ENCODE data around the gene SMARCE1.

The SMARCE1 gene

DNA sequence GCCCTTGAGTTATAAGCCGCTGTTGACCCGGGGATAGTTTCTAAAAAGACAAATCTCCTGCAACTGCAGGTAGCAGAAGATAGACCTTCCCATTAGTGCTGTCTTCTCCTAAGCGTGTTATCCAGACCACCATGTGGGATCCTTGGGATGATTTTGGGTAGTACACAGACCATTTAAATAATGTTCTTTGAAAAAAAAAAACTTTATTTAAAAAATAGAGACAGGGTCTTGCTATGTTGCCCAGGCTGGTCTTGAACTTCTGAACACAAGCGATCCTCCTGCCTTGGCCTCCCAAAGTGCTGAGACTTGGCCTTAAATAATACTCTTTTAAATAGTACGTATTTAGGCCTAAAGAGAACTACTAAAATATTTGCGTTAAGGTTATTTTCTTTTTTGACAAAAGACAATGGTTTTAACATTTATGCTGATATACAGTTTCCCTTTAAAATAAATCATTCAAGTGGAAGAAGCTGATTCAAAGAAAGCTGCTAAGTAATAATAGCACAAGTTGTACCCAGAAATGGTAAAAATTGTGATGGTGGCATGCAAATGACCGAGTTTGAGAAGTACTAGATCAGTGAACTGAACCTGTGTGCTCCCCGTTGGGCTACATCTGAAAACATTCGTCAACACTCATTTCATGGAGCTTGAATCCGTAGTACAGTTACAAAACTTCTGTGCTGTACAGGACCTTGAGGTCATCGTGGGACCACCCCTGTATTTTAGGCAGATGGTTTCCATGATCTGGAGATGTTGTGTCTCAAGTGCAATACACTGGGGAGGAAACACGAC lies 24.0 kb downstream of the SMARCE1 start:
- peaks cover 10% of the 10 kb centered on the region for H3K4me1 Mint-ChIP-seq
- TF ChIP-seq, protein P1, sequence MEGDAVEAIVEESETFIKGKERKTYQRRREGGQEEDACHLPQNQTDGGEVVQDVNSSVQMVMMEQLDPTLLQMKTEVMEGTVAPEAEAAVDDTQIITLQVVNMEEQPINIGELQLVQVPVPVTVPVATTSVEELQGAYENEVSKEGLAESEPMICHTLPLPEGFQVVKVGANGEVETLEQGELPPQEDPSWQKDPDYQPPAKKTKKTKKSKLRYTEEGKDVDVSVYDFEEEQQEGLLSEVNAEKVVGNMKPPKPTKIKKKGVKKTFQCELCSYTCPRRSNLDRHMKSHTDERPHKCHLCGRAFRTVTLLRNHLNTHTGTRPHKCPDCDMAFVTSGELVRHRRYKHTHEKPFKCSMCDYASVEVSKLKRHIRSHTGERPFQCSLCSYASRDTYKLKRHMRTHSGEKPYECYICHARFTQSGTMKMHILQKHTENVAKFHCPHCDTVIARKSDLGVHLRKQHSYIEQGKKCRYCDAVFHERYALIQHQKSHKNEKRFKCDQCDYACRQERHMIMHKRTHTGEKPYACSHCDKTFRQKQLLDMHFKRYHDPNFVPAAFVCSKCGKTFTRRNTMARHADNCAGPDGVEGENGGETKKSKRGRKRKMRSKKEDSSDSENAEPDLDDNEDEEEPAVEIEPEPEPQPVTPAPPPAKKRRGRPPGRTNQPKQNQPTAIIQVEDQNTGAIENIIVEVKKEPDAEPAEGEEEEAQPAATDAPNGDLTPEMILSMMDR (IDR thresholded peaks at IDR 0.05; ENCODE audit: unreplicated experiment in 3 of 3): no peak
- no peaks in the 10 kb centered on the region for H3K9me3 Mint-ChIP-seq

DNA sequence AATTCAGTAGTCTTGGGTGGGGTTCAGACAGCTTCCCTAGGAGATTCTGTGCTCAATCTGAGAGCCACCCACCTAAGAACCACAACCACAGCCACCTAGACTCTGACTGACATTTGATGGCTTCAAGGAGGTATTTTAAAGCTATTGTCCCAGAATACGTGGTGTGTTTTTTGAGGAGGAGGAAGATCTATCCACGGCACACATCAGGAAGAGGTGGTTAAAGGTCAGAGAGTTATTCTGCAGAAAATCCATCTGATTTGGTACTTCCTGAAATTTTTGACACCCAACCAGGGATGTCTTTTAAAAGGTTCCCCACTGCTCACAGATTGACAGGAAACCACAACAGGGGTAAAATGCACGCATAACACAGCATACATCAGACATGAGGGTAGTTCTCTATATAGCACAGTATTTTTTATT lies 25.1 kb downstream of the SMARCE1 start:
- H3K4me3 Mint-ChIP-seq: no peak overlapping the region
- peaks cover 21% of the 10 kb centered on the region for H3K27me3 Mint-ChIP-seq (ENCODE audit: low read depth)
- TF ChIP-seq, protein P1 (IDR thresholded peaks at IDR 0.05; ENCODE audit: unreplicated experiment in 3 of 3): no peak
- peaks cover 9% of the 10 kb centered on the region for H3K36me3 Mint-ChIP-seq (ENCODE audit: low read depth)
- H3K9me3 Mint-ChIP-seq: no peaks in the 10 kb centered on the region
- no peak overlapping the region for H3K27ac Mint-ChIP-seq
- peaks cover 10% of the 10 kb centered on the region for H3K4me1 Mint-ChIP-seq

More for the DNA sequence above, 24.0 kb downstream of the SMARCE1 start:
- no peak overlapping the region for H3K27ac Mint-ChIP-seq
- no peak overlapping the region for H3K4me3 Mint-ChIP-seq
- peaks cover 14% of the 10 kb centered on the region for H3K27me3 Mint-ChIP-seq (ENCODE audit: low read depth)
- peaks cover 15% of the 10 kb centered on the region for H3K36me3 Mint-ChIP-seq (ENCODE audit: low read depth)

DNA sequence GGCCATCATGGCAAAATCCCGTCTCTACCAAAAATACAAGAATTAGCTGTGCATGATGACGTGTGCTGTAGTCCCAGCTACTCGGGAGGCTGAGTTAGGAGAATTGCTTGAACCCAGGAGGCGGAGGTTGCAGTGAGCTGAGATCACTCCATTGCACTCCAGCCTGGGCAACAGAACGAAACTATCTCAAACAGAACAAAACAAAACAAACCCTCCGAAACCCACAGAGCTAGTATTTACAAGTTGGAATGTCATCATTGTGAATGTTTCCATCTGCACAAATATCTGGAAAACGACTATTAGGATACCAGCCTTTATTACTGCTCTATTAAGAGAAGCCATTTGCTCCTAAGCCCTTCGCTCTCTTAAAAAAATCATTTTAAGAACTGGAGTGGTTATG lies 26.0 kb downstream of the SMARCE1 start:
- H3K27me3 Mint-ChIP-seq (ENCODE audit: low read depth): peaks cover 24% of the 10 kb centered on the region
- H3K27ac Mint-ChIP-seq: no peak overlapping the region
- no peak overlapping the region for H3K4me3 Mint-ChIP-seq
- H3K36me3 Mint-ChIP-seq (ENCODE audit: low read depth): no peaks in the 10 kb centered on the region
- H3K9me3 Mint-ChIP-seq: no peaks in the 10 kb centered on the region
- H3K4me1 Mint-ChIP-seq: peaks cover 10% of the 10 kb centered on the region
- TF ChIP-seq, protein P1 (IDR thresholded peaks at IDR 0.05; ENCODE audit: unreplicated experiment in 3 of 3): no peak

DNA sequence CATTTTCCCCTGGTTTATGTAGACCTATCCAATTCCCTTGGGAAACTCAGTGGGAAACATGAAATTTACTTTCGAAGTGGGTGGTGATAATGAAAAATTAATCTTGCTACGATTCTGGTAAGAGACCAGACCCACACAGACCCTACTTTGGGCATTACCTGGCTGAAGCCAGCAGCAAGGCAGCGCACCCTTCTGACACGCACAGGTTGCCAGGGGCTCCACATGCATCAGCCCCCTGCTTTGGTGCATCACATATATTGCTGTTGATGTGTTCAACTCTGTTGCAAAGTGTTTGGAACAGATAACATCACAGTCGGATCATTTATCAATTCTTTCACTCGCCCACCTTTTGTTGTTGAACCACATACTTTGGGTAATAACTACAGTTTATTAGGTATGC lies 26.6 kb downstream of the SMARCE1 start:
- H3K27me3 Mint-ChIP-seq (ENCODE audit: low read depth): peaks cover 24% of the 10 kb centered on the region
- TF ChIP-seq, protein P1 (IDR thresholded peaks at IDR 0.05; ENCODE audit: unreplicated experiment in 3 of 3): no peak
- no peak overlapping the region for H3K4me3 Mint-ChIP-seq
- no peak overlapping the region for H3K27ac Mint-ChIP-seq
- H3K36me3 Mint-ChIP-seq (ENCODE audit: low read depth): no peaks in the 10 kb centered on the region
- H3K4me1 Mint-ChIP-seq: peaks cover 10% of the 10 kb centered on the region
- H3K9me3 Mint-ChIP-seq: no peaks in the 10 kb centered on the region

DNA sequence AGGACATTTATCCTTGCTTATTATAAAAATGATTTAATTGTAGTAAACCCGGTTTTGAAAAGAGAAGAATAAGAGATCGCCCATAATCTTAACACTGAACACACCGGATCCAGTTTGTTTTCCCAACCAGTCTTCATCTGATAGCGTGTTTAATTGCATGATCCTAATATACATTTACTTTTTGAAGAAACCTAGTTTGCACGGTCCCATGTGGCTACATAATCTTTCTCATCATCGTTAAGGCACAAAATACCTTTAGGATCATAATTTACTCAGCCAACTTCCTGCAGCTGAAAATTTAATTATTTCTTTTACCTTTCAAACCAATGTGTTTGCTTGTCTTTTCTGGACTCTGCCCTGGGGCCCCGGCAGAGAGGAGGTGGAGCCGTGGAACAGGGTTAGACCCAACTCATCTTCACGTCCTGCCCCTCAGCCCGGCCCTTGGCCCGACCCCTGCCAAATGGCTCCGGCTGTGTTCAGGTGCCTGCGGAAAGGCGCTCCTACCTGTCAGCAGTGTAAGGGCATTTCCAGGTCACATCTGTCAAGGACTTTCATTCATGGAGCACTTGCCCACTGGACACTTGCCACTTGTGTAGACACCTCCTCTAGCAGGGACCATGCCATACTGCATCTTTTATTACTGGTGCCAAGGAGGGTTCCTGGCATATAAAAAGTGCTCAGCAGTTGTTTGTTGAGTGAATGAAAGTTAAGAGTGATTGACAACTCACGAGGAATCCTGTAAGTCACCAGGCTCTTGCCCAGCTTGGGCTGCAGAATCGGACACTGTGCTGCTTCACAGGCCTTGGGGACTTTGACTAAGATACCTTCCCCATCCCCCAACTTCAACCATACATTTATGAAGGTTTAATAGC lies 28.6 kb downstream of the SMARCE1 start:
- Mint-ChIP-seq H3K27ac (no peak overlapping the region), H3K4me1 (peaks cover 10% of the 10 kb centered on the region), H3K9me3 (no peaks in the 10 kb centered on the region)

More for the DNA sequence above, 28.6 kb downstream of the SMARCE1 start:
- H3K27me3 Mint-ChIP-seq (ENCODE audit: low read depth): peaks cover 35% of the 10 kb centered on the region
- TF ChIP-seq, protein P1 (IDR thresholded peaks at IDR 0.05; ENCODE audit: unreplicated experiment in 3 of 3): no peak
- H3K4me3 Mint-ChIP-seq: no peak overlapping the region
- H3K36me3 Mint-ChIP-seq (ENCODE audit: low read depth): no peaks in the 10 kb centered on the region

All from nephron (organoid).